Lower lobe of right lung (tissue), 2 donors: ENCODE data around the gene VAV2. TPM values are rescaled to one million over a fixed set of nuclear protein-coding genes. Genes with fewer than 3 reads are reported as not detected.
A peak's percentile ranks its signal among the peaks of the same experiment; 100 is the strongest.

Source experiments
- ATAC-seq, 2 donors: fragments of 200-7000 bp; cut with Tn5 transposase; one replicate each; pipeline ENCODE4 v1.9.1; 2020 to 2022; ENCODE audit warnings: mild to moderate bottlenecking in 2 of 2, moderate library complexity in 2 of 2
- DNase-seq: peaks from one replicate; pipeline ENCODE4 v3.0.0-alpha.2; 2020
- H3K27ac ChIP-seq: fragments of 200-600 bp; one replicate; pipeline ENCODE4 v1.8.0; 2022
- H3K27me3 ChIP-seq: fragments of 200-600 bp; one replicate; pipeline ENCODE4 v1.8.0; 2022; ENCODE audit warnings: low read depth
- H3K36me3 ChIP-seq: fragments of 200-600 bp; one replicate; pipeline ENCODE4 v1.8.0; 2022; ENCODE audit warnings: mild to moderate bottlenecking
- H3K4me1 ChIP-seq: fragments of 200-600 bp; one replicate; pipeline ENCODE4 v1.8.0; 2022
- H3K4me3 ChIP-seq: fragments of 200-600 bp; one replicate; pipeline ENCODE4 v1.8.0; 2022; ENCODE audit warnings: mild to moderate bottlenecking
- H3K9me3 ChIP-seq: fragments of 200-600 bp; one replicate; pipeline ENCODE4 v1.8.0; 2022
- intact Hi-C: fragments of 100-400 bp; cut with DNase I; formaldehyde crosslinking; loops from one replicate; pipeline ENCODE4 v1.11.0; 2022
- total RNA-seq: library from RNA; stranded (reverse); fragmentation: NEBNext Ultra II Directional; extraction: Animal tissue kit (Norgen Biotek cat#: 25700); gene quantifications from one replicate; pipeline ENCODE4 v1.2.1, GENCODE V29; 2021
- TF ChIP-seq, protein P1 (sequence below): fragments of 200-600 bp; IDR thresholded peaks from one replicate; pipeline ENCODE4 v1.8.0; 2022; ENCODE audit warnings: antibody characterized with exemption, mild to moderate bottlenecking
- donor health status: DM: no; HTN: yes; CAD: no; lungs with severe emphysema.

VAV2 gene
- total RNA-seq, 1 donor from 2014 or later = 26.9 TPM

DNA sequence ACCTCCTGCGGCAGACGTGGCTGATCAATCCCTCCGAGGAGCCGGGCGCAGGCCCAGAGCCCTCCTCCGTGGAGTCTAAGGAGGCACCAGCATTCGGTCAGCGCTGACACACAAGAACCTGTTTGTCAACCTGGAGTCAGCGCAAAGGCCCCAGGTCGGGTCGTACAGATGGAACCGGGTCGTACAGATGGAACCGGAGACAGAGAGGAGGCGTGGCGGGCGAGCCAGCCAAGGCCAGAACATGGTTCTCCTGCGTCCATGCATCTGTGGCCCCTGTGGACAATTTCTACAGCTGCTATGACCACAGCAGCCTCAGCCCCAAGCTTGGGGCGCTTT lies 128.9 kb downstream of the VAV2 start:
- TF ChIP-seq, protein P1, sequence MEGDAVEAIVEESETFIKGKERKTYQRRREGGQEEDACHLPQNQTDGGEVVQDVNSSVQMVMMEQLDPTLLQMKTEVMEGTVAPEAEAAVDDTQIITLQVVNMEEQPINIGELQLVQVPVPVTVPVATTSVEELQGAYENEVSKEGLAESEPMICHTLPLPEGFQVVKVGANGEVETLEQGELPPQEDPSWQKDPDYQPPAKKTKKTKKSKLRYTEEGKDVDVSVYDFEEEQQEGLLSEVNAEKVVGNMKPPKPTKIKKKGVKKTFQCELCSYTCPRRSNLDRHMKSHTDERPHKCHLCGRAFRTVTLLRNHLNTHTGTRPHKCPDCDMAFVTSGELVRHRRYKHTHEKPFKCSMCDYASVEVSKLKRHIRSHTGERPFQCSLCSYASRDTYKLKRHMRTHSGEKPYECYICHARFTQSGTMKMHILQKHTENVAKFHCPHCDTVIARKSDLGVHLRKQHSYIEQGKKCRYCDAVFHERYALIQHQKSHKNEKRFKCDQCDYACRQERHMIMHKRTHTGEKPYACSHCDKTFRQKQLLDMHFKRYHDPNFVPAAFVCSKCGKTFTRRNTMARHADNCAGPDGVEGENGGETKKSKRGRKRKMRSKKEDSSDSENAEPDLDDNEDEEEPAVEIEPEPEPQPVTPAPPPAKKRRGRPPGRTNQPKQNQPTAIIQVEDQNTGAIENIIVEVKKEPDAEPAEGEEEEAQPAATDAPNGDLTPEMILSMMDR = no peak
- H3K27me3 ChIP-seq = no peaks in the 10 kb centered on the region
- H3K4me3 ChIP-seq = peak overlapping the region; percentile 10
- H3K9me3 ChIP-seq = no peaks in the 10 kb centered on the region
- H3K27ac ChIP-seq = peak overlapping the region; percentile 80
- intact Hi-C loops = no loop called here
- ATAC-seq = peak in 1 of 2 donors; percentile 4
- peaks cover 23% of the 10 kb centered on the region for H3K4me1 ChIP-seq
- no peak for DNase-seq
- H3K36me3 ChIP-seq = no peaks in the 10 kb centered on the region

DNA sequence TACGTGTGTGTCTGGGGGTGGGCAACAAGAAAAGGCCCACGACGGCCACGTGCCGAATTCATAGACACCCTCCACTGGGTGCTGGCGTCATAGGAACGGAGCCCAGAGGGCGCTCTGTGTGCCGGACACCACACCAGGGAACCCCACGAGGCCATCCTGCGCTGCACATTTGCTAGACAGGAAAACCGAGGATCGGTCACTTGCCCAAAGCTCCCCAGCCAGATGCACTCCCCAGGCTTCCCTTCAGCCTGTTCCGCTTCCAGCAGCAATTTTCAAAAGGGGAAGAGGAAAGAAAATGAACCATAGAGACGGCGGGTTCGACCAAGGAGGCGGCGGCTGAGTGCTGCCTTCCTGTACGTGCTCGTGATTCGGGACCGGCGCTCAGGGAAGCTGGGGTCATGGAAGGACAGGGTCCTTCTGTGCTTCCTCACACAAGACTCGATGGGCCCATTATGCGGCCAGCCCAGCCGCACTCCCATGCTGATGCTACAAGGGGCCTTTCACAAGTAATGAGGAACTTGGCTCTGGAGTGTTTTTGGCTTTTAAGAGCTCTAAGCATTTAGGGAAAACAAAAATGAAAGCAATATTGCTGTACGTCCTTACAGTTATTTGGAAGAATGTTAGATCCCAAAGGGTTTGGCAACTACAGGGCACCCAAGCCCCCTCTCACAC lies 129.4 kb downstream of the VAV2 start:
- intact Hi-C loops = no loop called here
- no peaks in the 10 kb centered on the region for H3K9me3 ChIP-seq
- peaks cover 23% of the 10 kb centered on the region for H3K4me1 ChIP-seq
- H3K27ac ChIP-seq = peak overlapping the region; percentile 80
- DNase-seq = peak; percentile 78
- peak overlapping the region; percentile 10 for H3K4me3 ChIP-seq
- TF ChIP-seq, protein P1 = no peak
- peak; percentile 69 to 73 for ATAC-seq
- H3K27me3 ChIP-seq = no peaks in the 10 kb centered on the region
- no peaks in the 10 kb centered on the region for H3K36me3 ChIP-seq

DNA sequence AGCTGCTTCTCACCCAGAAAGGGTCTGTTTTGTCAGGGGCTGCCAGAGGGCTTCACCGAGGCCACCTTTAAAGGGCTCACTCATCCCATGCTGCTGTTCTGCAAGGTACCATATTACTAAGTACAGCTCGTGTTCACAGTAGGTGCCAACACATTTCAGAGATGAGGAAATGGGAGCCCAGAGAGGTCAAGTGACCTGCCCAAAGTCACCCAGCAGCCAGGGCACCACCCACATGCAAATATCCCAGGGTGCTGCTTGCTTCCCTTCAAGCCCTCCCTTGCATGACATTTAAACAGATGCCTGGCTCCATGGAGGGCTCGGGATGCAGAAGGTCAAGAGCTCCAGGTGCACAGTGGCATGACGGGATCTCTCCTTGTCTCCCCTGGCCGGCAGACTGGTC lies 130.4 kb downstream of the VAV2 start:
- Histone ChIP-seq H3K27ac (peak overlapping the region; percentile 80), H3K27me3 (no peaks in the 10 kb centered on the region), H3K4me3 (no peak overlapping the region), H3K9me3 (no peaks in the 10 kb centered on the region), H3K36me3 (no peaks in the 10 kb centered on the region), H3K4me1 (peaks cover 26% of the 10 kb centered on the region)
- TF ChIP-seq, protein P1 = no peak
- intact Hi-C loops = no loop called here
- ATAC-seq = no peak
- DNase-seq = no peak

DNA sequence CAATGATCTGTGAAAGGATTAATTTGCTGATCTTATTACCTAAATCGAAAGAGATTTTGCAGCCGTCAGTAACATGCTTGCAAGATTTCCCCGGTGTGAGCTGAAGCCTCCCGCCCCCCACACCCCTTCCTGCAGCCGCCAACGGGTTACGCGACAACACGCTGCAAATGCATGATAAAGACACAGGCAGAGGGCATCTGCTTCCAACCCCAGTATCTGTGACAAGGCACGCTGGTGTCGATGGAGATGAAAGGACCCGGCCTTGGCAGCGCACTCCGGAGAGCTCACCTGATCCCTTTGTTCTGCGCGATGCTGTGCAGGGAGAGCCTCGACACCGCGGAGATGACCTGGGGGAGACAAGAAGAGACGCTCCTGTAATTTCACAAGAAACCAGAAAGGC lies 131.0 kb downstream of the VAV2 start:
- TF ChIP-seq, protein P1 = no peak
- Histone ChIP-seq H3K4me1 (peaks cover 33% of the 10 kb centered on the region), H3K36me3 (no peaks in the 10 kb centered on the region), H3K27me3 (no peaks in the 10 kb centered on the region), H3K4me3 (no peak overlapping the region), H3K9me3 (no peaks in the 10 kb centered on the region), H3K27ac (no peak overlapping the region)
- no peak for ATAC-seq
- intact Hi-C loops = no loop called here
- no peak for DNase-seq

DNA sequence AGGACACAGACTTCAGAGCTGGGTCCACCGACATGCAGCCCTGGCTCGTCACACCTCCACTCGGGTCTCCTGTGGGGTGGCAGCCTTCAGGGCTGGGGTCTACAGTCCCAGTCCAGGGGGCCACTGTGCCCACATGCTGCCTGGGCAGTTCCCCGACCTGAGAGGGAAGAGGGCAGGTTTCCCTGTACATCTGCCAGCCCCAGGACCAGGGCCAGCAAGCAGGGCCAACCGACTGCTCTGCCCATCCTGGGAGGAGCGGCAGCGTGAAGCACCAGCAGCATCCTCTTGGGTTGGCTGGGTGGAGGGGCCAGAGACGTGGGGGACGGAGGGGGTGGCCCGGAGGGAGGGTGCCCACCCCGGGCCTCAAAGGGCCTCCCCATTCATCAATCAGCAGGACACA lies 133.4 kb downstream of the VAV2 start:
- DNase-seq = no peak
- Histone ChIP-seq H3K9me3 (no peaks in the 10 kb centered on the region), H3K36me3 (no peaks in the 10 kb centered on the region), H3K27me3 (no peaks in the 10 kb centered on the region), H3K27ac (no peak overlapping the region), H3K4me1 (peaks cover 46% of the 10 kb centered on the region), H3K4me3 (no peak overlapping the region)
- intact Hi-C loops = no loop called here
- no peak for ATAC-seq
- TF ChIP-seq, protein P1 = no peak
